Lung (tissue), 12 donors: Measurements from ENCODE around the gene HACD2. TPM values are rescaled to one million over a fixed set of nuclear protein-coding genes. Genes with fewer than 3 reads are reported as not detected.

Experiments
- ATAC-seq: fragments of 200-7000 bp; cut with Tn5 transposase; one replicate; pipeline ENCODE4 v1.9.1; 2020; ENCODE audit warnings: moderate number of reproducible peaks; ENCODE audit not compliant: insufficient read depth, low FRiP score
- DNase-seq, 3 donors: peaks; one replicate each; pipeline ENCODE4 v3.0.0-alpha.2; 2013 to 2017
- H3K27ac ChIP-seq, 2 donors: one replicate each; pipeline ENCODE4 v1.5.1; 2013; ENCODE audit warnings: mild to moderate bottlenecking in 2 of 2, moderate library complexity in 2 of 2, control low read depth in 1 of 2, inconsistent platforms in 1 of 2, low read depth in 1 of 2, low read length in 1 of 2
- H3K27me3 ChIP-seq, 3 donors: one replicate each; pipeline ENCODE4 v1.5.1; 2013; ENCODE audit warnings: low read length in 2 of 3; ENCODE audit not compliant: control insufficient read depth in 3 of 3, insufficient read depth in 3 of 3
- H3K36me3 ChIP-seq, 4 donors: one replicate each; pipeline ENCODE4 v1.5.1; 2013; ENCODE audit warnings: low read length in 4 of 4, mild to moderate bottlenecking in 1 of 4, moderate library complexity in 1 of 4; ENCODE audit not compliant: control insufficient read depth in 4 of 4, insufficient read depth in 4 of 4
- H3K4me1 ChIP-seq, 5 donors: one replicate each; pipeline ENCODE4 v1.5.1; 2013; ENCODE audit warnings: low read length in 5 of 5, mild to moderate bottlenecking in 2 of 5, moderate library complexity in 1 of 5; ENCODE audit not compliant: control insufficient read depth in 5 of 5, insufficient read depth in 5 of 5
- H3K4me3 ChIP-seq: one replicate; pipeline ENCODE4 v1.5.1; 2013; ENCODE audit warnings: mild to moderate bottlenecking, control low read depth, moderate library complexity
- H3K9ac ChIP-seq, 2 donors: one replicate each; pipeline ENCODE4 v1.5.1; 2013; ENCODE audit warnings: low read length in 2 of 2, control low read depth in 1 of 2; ENCODE audit not compliant: insufficient read depth in 1 of 2
- H3K9me3 ChIP-seq, 4 donors: one replicate each; pipeline ENCODE4 v1.5.1; 2013; ENCODE audit warnings: low read length in 3 of 4, mild to moderate bottlenecking in 1 of 4, moderate library complexity in 1 of 4; ENCODE audit not compliant: control insufficient read depth in 4 of 4, insufficient read depth in 3 of 4
- WGBS, 2 donors: extraction: QIAGEN DNeasy Blood & Tissue Kit; methylation state at CpG; one replicate each; pipeline ENCODE4 v1.1.7; 2013; 5-methylcytosine and 5-hydroxymethylcytosine counted together
- polyA plus RNA-seq, 2 donors: library from polyadenylated mRNA; stranded (reverse); fragments of 200-250 nt; gene quantifications; one replicate each; pipeline ENCODE4 v1.2.1, GENCODE V29; 2013
- total RNA-seq, 2 donors: library from RNA; depleted of rRNA in 1 of 2; stranded (reverse); fragments of >200 nt in 1 of 2; gene quantifications; one replicate each; pipeline ENCODE4 v1.2.1, GENCODE V29; 2014 to 2021
- TF ChIP-seq, protein P1 (sequence below): IDR thresholded peaks from 2 replicates; pipeline ENCODE4 v1.5.1; 2012; ENCODE audit warnings: mild to moderate bottlenecking; ENCODE audit errors: control extremely low read depth, extremely low read depth
- donor health status: control.
- donor health status: control.
- donor health status: Bipolar disorder and iron deficiency.
- donor health status: healthy.
- donor health status: DM: yes; HTN: yes; CAD: no.

Gene HACD2
- total and polyA plus RNA-seq, 4 donors, result 17.1 to 40.7 (median 28.2) TPM

GRCh38 chr3:123480428-123480827, 104.4 kb downstream of the HACD2 start:
- WGBS, 2 donors, result 50 to 63% methylated on average over 4 of the region's 4 CpGs
- DNase-seq (no peak), ATAC-seq (no peak)
- Histone ChIP-seq H3K4me1 (no peaks in the 10 kb centered on the region), H3K27ac (no peak overlapping the region), H3K36me3 (no peaks in the 10 kb centered on the region), H3K4me3 (no peak overlapping the region), H3K9me3 (no peaks in the 10 kb centered on the region), H3K27me3 (no peaks in the 10 kb centered on the region), H3K9ac (no peak overlapping the region)
- TF ChIP-seq, protein P1, sequence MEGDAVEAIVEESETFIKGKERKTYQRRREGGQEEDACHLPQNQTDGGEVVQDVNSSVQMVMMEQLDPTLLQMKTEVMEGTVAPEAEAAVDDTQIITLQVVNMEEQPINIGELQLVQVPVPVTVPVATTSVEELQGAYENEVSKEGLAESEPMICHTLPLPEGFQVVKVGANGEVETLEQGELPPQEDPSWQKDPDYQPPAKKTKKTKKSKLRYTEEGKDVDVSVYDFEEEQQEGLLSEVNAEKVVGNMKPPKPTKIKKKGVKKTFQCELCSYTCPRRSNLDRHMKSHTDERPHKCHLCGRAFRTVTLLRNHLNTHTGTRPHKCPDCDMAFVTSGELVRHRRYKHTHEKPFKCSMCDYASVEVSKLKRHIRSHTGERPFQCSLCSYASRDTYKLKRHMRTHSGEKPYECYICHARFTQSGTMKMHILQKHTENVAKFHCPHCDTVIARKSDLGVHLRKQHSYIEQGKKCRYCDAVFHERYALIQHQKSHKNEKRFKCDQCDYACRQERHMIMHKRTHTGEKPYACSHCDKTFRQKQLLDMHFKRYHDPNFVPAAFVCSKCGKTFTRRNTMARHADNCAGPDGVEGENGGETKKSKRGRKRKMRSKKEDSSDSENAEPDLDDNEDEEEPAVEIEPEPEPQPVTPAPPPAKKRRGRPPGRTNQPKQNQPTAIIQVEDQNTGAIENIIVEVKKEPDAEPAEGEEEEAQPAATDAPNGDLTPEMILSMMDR, result no peak

DNA sequence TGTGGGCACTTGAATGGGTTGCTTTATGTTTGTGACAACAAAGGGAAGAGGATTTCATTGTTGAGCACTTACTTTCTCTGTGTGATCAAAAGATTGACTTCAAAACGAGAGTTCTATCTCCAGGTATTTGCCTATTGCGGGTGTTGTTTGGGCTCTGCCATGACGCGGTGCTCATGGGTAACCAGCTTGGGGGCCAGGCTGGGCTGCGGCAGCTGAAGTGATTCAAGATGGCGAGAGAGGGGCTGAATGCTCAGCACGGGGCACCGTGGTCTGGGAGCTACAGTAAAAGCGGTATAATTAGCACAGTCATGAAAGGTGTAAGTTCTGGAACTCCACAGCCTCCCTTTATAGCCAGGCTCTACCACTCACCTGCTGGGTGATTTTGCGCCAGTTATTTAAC, 105.0 kb downstream of the HACD2 start:
- H3K4me3 ChIP-seq, result no peak overlapping the region
- no peaks in the 10 kb centered on the region for H3K36me3 ChIP-seq
- no peak overlapping the region for H3K9ac ChIP-seq
- H3K9me3 ChIP-seq, result no peaks in the 10 kb centered on the region
- peaks cover 0 to 1% (median 0%) of the 10 kb centered on the region in 5 donors for H3K4me1 ChIP-seq
- DNase-seq, result no peak
- no peak for ATAC-seq
- TF ChIP-seq, protein P1, result no peak
- H3K27ac ChIP-seq, result no peak overlapping the region
- H3K27me3 ChIP-seq, result no peaks in the 10 kb centered on the region
- 91 to 96% methylated on average over 10 of the region's 10 CpGs for WGBS, 2 donors

GRCh38 chr3:123478314-123478713, 106.5 kb downstream of the HACD2 start:
- Histone ChIP-seq H3K4me3 (no peak overlapping the region), H3K9ac (no peak overlapping the region), H3K27ac (no peak overlapping the region), H3K9me3 (no peaks in the 10 kb centered on the region), H3K27me3 (no peaks in the 10 kb centered on the region), H3K4me1 (peaks cover 0 to 1% (median 0%) of the 10 kb centered on the region in 5 donors), H3K36me3 (no peaks in the 10 kb centered on the region)
- ATAC-seq, result no peak
- WGBS, 2 donors, result 32 to 68% methylated on average over 2 of the region's 2 CpGs
- peak in 2 of 3 donors; percentile 5 to 14 for DNase-seq
- TF ChIP-seq, protein P1, result no peak

DNA sequence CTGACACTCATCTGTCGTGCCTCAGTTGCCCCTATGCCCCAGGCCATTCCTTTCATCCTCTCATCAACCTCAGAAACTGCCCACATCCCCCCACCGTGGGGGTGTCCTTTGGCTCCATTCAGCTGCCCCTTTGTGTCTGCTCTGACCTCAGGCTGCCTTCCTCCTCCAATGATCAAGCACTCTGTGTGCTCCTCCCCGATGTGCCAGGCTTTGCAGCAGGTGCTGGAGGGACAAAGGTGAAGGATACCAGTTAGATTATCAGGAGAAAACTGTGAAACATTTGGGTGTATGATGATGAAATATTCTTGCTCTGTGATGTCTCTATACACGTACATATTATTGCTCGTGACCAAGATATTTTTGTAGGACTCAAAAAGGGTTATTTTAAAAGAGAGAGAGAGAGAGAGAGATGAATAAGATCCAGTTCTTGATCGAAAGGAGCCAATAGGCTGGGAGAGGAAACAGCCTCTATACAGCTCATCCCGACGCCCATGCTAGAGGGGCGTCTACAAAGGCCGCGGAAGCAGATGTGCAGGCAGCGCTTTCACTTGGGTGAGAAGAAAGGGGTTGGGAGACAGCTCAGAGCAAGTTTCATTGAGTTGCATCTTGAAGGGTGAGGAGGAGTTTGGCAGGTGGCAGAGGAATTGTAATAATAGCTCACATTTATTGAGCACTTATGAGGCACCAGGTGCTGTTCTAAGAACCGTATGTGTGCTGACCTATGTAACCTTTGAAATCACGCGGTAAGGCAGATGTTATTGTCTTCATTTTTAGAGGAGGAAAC, 107.7 kb downstream of the HACD2 start:
- Histone ChIP-seq H3K36me3 (no peaks in the 10 kb centered on the region), H3K27ac (no peak overlapping the region), H3K9ac (no peak overlapping the region), H3K27me3 (no peaks in the 10 kb centered on the region), H3K4me3 (peak overlapping the region; percentile 16), H3K4me1 (peaks cover 0 to 1% (median 0%) of the 10 kb centered on the region in 5 donors), H3K9me3 (no peaks in the 10 kb centered on the region)
- TF ChIP-seq, protein P1, result no peak
- DNase-seq (no peak), ATAC-seq (no peak)
- 82 to 88% methylated on average over 15 of the region's 15 CpGs for WGBS, 2 donors
